Stimulated activated CD4-positive, alpha-beta T cell treated with anti-CD3 and anti-CD28 coated beads, Interleukin-4, amount 100 ng/mL, for 24 hours (primary cell): ENCODE results near the gene RSF1.
"Not testable (repeated sequence)": the region's sequence is repeated elsewhere in the genome, so short reads cannot be mapped to it uniquely, and the experiment has no call there.

Experiments used
- DNase-seq: peaks from one replicate; pipeline ENCODE4 v3.0.0-alpha.2; 2020

Gene RSF1

GRCh38 chr11:77665240-77665965, 155.1 kb downstream of the RSF1 start:
- DNase-seq, result no peak

GRCh38 chr11:77661670-77662069, 158.9 kb downstream of the RSF1 start:
- DNase-seq, result no peak

GRCh38 chr11:77660947-77661346, 159.6 kb downstream of the RSF1 start:
- DNase-seq, result no peak

GRCh38 chr11:77658213-77659013, 162.1 kb downstream of the RSF1 start:
- no peak for DNase-seq

GRCh38 chr11:77656362-77656761, 164.2 kb downstream of the RSF1 start:
- DNase-seq, result no peak

- DNase-seq, result no peak
Observed at GRCh38 chr11:77654770-77655434, 165.6 kb downstream of the RSF1 start.

- no peak for DNase-seq
Observed at GRCh38 chr11:77650123-77650522, 170.4 kb downstream of the RSF1 start.

- no peak for DNase-seq
Observed at GRCh38 chr11:77647654-77648305, 172.7 kb downstream of the RSF1 start.

GRCh38 chr11:77644887-77645286, 175.6 kb downstream of the RSF1 start:
- DNase-seq, result no peak

- no peak for DNase-seq
Observed at GRCh38 chr11:77642228-77642627, 178.3 kb downstream of the RSF1 start.

- peak; percentile 85 for DNase-seq
Observed at GRCh38 chr11:77637345-77638165, 183.0 kb downstream of the RSF1 start, which contains the start of gene CLNS1A. CLNS1A (minus strand) TSS chr11:77637794; CDS start chr11:77637714, 80 bp downstream.

- DNase-seq, result no peak
Observed at GRCh38 chr11:77636731-77637344, 183.7 kb downstream of the RSF1 start.

GRCh38 chr11:77633926-77634325, 186.6 kb downstream of the RSF1 start:
- not testable (repeated sequence) for DNase-seq

- DNase-seq, result no peak
Observed at GRCh38 chr11:77630157-77630710, 190.3 kb downstream of the RSF1 start.

- DNase-seq, result peak; percentile 30
Observed at GRCh38 chr11:77619576-77620198, 200.8 kb downstream of the RSF1 start.

GRCh38 chr11:77617892-77618291, 202.6 kb downstream of the RSF1 start:
- DNase-seq, result no peak

GRCh38 chr11:77611921-77612320, 208.6 kb downstream of the RSF1 start:
- DNase-seq, result no peak
